ENCODE results near the gene E2F8. TPM values are rescaled to one million over a fixed set of nuclear protein-coding genes. Genes with fewer than 3 reads are reported as not detected.

The E2F8 gene
- polyA plus RNA-seq, 2 of the 4 experiments (the other 2 are of a cell fraction) = 5.7 to 7.4 TPM

DNA sequence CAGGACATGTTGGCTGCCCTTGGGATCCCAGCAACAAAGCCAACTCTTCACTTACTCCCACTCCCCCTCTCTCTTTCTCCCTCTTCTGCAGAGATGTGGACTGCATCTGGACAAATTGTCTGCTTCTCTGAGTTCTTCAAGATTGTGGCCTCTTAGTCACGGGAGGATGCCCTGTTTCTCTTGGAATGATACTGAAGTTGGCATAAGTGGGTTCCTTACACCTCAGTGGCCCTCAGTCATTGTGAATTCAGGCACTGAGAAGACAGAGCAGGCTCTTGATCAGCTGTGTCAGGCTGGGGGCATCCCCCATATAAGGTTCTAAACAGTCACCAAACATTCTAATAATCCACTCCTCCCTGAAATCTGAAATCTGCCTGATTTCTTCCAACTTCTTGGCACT, 6.1 kb upstream of the E2F8 start:
- H3K27ac ChIP-seq = no peak overlapping the region
- 0 out of 3 replicates have a peak, but pooled peaks cover 2% of the 10 kb centered on the region for H3K4me1 ChIP-seq
- ChIA-PET POLR2A (no interaction called here), CTCF (interaction anchor here (1.1 to 2.6 kb wide), 6 partner anchors 10 to 176 kb away, joined by 3 to 9 read pairs (median 4); no protein-coding TSS in a partner anchor)
- no peak overlapping the region for H3K4me2 ChIP-seq
- H3K4me3 ChIP-seq = no peak overlapping the region
- ATAC-seq (no peak), FAIRE-seq (no peak), DNase-seq (ENCODE audit: low read depth in 1 of 2, low spot score in 1 of 2) (no peak)
- 86% methylated on average over 1 of the region's 1 CpG for WGBS (ENCODE audit: missing lambda C conversion rate)
- TF ChIP-seq POLR2AphosphoS2 (conservative IDR thresholded peaks at IDR 0.05; ENCODE audit: low read length) (no peak), MYC (IDR thresholded peaks at IDR 0.05; ENCODE audit: borderline replicate concordance, low read length) (no peak), RAD21 (conservative IDR thresholded peaks at IDR 0.05 in 1 of 2, IDR thresholded peaks at IDR 0.05 in 1 of 2) (no peak), FOSB (CRISPR knock-in tag; IDR thresholded peaks at IDR 0.05) (no peak), SMC3 (IDR thresholded peaks at IDR 0.05) (no peak), ZC3H11A (IDR thresholded peaks at IDR 0.05) (no peak), ZFP36 (IDR thresholded peaks at IDR 0.05; ENCODE audit: borderline replicate concordance, partially characterized antibody) (no peak), SREBF2 (IDR thresholded peaks at IDR 0.05) (no peak)
- TF ChIP-seq, protein P1, sequence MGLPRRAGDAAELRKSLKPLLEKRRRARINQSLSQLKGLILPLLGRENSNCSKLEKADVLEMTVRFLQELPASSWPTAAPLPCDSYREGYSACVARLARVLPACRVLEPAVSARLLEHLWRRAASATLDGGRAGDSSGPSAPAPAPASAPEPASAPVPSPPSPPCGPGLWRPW (IDR thresholded peaks at IDR 0.05) = no peak
- TF ChIP-seq, protein P2, sequence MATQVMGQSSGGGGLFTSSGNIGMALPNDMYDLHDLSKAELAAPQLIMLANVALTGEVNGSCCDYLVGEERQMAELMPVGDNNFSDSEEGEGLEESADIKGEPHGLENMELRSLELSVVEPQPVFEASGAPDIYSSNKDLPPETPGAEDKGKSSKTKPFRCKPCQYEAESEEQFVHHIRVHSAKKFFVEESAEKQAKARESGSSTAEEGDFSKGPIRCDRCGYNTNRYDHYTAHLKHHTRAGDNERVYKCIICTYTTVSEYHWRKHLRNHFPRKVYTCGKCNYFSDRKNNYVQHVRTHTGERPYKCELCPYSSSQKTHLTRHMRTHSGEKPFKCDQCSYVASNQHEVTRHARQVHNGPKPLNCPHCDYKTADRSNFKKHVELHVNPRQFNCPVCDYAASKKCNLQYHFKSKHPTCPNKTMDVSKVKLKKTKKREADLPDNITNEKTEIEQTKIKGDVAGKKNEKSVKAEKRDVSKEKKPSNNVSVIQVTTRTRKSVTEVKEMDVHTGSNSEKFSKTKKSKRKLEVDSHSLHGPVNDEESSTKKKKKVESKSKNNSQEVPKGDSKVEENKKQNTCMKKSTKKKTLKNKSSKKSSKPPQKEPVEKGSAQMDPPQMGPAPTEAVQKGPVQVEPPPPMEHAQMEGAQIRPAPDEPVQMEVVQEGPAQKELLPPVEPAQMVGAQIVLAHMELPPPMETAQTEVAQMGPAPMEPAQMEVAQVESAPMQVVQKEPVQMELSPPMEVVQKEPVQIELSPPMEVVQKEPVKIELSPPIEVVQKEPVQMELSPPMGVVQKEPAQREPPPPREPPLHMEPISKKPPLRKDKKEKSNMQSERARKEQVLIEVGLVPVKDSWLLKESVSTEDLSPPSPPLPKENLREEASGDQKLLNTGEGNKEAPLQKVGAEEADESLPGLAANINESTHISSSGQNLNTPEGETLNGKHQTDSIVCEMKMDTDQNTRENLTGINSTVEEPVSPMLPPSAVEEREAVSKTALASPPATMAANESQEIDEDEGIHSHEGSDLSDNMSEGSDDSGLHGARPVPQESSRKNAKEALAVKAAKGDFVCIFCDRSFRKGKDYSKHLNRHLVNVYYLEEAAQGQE (IDR thresholded peaks at IDR 0.05) = no peak
- TF ChIP-seq, protein P3, sequence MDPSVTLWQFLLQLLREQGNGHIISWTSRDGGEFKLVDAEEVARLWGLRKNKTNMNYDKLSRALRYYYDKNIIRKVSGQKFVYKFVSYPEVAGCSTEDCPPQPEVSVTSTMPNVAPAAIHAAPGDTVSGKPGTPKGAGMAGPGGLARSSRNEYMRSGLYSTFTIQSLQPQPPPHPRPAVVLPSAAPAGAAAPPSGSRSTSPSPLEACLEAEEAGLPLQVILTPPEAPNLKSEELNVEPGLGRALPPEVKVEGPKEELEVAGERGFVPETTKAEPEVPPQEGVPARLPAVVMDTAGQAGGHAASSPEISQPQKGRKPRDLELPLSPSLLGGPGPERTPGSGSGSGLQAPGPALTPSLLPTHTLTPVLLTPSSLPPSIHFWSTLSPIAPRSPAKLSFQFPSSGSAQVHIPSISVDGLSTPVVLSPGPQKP (IDR thresholded peaks at IDR 0.05; ENCODE audit: low read depth, low read length) = no peak
- peaks cover 9% of the 10 kb centered on the region; the same call in 2 of the 3 replicates for H3K9me3 ChIP-seq

DNA sequence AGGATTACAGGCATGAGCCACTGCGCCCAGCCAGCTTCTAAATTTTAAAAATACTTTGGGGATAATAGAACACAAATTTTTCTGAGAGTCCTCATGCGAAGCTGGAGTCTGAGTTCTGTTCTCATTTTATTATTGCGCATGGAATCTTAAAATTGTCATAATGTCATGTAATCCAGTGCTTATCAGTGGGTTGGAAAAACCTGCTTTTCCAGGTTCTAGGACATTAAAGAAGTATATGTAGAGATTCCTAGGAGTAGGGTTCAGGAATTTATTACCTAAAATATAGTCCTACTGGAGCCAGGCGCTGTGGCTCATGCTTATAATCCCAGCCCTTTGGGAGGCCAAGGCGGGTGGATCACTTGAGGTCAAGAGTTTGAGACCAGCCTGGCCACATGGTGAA, 4.6 kb upstream of the E2F8 start:
- Histone ChIP-seq H3K4me2 (no peak overlapping the region), H3K4me3 (no peak overlapping the region), H3K9me3 (peaks cover 9% of the 10 kb centered on the region; the same call in 2 of the 3 replicates), H3K27ac (no peak overlapping the region), H3K4me1 (0 out of 3 replicates have a peak, but pooled peaks cover 3% of the 10 kb centered on the region)
- CTCF ChIA-PET = interaction anchor here (0.9 to 2.6 kb wide), 3 partner anchors 11 to 169 kb away, joined by 3 to 9 read pairs (median 6); no protein-coding TSS in a partner anchor
- no peak for FAIRE-seq
- ATAC-seq = no peak
- 92% methylated on average over 5 of the region's 5 CpGs for WGBS (ENCODE audit: missing lambda C conversion rate)
- no peak for TF ChIP-seq BHLHE40 (IDR thresholded peaks at IDR 0.05; ENCODE audit: low read depth, low read length)
- no peak for TF ChIP-seq JUNB (IDR thresholded peaks at IDR 0.05)
- no peak for TF ChIP-seq ZFP36 (IDR thresholded peaks at IDR 0.05; ENCODE audit: borderline replicate concordance, partially characterized antibody)
- no peak for TF ChIP-seq CEBPB (IDR thresholded peaks at IDR 0.05)
- no peak for TF ChIP-seq EHMT2 (IDR thresholded peaks at IDR 0.05; ENCODE audit: low read depth)
- TF ChIP-seq ZSCAN20 (CRISPR knock-in tag; IDR thresholded peaks at IDR 0.05) = no peak
- no peak for TF ChIP-seq TP53 (CRISPR knock-in tag; IDR thresholded peaks at IDR 0.05)
- TF ChIP-seq HOXB5 (CRISPR knock-in tag; IDR thresholded peaks at IDR 0.05) = no peak
- no peak for TF ChIP-seq SREBF2 (IDR thresholded peaks at IDR 0.05)
- TF ChIP-seq, protein P2 (IDR thresholded peaks at IDR 0.05) = no peak
- TF ChIP-seq CHD2 (IDR thresholded peaks at IDR 0.05; ENCODE audit: low read length, partially characterized antibody) = no peak
- no peak for TF ChIP-seq NPAS2 (CRISPR knock-in tag; IDR thresholded peaks at IDR 0.05; ENCODE audit: borderline replicate concordance)
- no peak for TF ChIP-seq POLR2A (IDR thresholded peaks at IDR 0.05; ENCODE audit: low read length)
- no peak for TF ChIP-seq HOXB13 (CRISPR knock-in tag; IDR thresholded peaks at IDR 0.05; ENCODE audit: low read depth)
- TF ChIP-seq HEYL (CRISPR knock-in tag; IDR thresholded peaks at IDR 0.05) = no peak
- TF ChIP-seq TFCP2L1 (CRISPR knock-in tag; IDR thresholded peaks at IDR 0.05) = no peak
- TF ChIP-seq RARB (CRISPR knock-in tag; IDR thresholded peaks at IDR 0.05) = no peak
- no peak for TF ChIP-seq EHF (CRISPR knock-in tag; IDR thresholded peaks at IDR 0.05)
- TF ChIP-seq ZNF302 (CRISPR knock-in tag; IDR thresholded peaks at IDR 0.05) = no peak
- TF ChIP-seq, protein P4, sequence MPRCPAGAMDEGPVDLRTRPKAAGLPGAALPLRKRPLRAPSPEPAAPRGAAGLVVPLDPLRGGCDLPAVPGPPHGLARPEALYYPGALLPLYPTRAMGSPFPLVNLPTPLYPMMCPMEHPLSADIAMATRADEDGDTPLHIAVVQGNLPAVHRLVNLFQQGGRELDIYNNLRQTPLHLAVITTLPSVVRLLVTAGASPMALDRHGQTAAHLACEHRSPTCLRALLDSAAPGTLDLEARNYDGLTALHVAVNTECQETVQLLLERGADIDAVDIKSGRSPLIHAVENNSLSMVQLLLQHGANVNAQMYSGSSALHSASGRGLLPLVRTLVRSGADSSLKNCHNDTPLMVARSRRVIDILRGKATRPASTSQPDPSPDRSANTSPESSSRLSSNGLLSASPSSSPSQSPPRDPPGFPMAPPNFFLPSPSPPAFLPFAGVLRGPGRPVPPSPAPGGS (IDR thresholded peaks at IDR 0.05) = no peak
- POLR2A ChIA-PET = no interaction called here
- no peak for DNase-seq (ENCODE audit: low read depth in 1 of 2, low spot score in 1 of 2)
